OCI-LY1 (cell line): ENCODE measurements around the gene CXCL12.

Experiments
- H2AFZ ChIP-seq: fragments of 200-600 bp; sonication (generic), shearing (Covaris generic); 2 replicates; pipeline ENCODE4 v1.6.0; 2014; ENCODE audit warnings: antibody characterized with exemption, mild to moderate bottlenecking, low read length
- H3F3A ChIP-seq: fragments of 200-600 bp; sonication (generic), shearing (Covaris generic); 2 replicates; pipeline ENCODE4 v1.6.0; 2014; ENCODE audit warnings: mild to moderate bottlenecking, antibody characterized with exemption, low read length, moderate library complexity; ENCODE audit not compliant: insufficient read depth
- H3K27ac ChIP-seq: fragments of 200-600 bp; sonication (generic); 2 replicates; pipeline ENCODE4 v1.5.1; 2014; ENCODE audit warnings: low read length, mixed run types, mild to moderate bottlenecking, low read depth; ENCODE audit not compliant: poor library complexity, severe bottlenecking
- H3K27me3 ChIP-seq: fragments of 200-600 bp; sonication (generic); 2 replicates; pipeline ENCODE4 v1.6.0; 2014; ENCODE audit warnings: antibody characterized with exemption, mild to moderate bottlenecking, low read length, moderate library complexity; ENCODE audit not compliant: insufficient read depth
- H3K36me3 ChIP-seq: fragments of 200-600 bp; sonication (generic); 2 replicates; pipeline ENCODE4 v1.6.1; 2014; ENCODE audit warnings: mild to moderate bottlenecking, antibody characterized with exemption, low read length, moderate library complexity, mixed read lengths; ENCODE audit not compliant: insufficient read depth
- H3K4me1 ChIP-seq: fragments of 200-600 bp; sonication (generic); 2 replicates; pipeline ENCODE4 v1.5.1; 2014; ENCODE audit warnings: mild to moderate bottlenecking, low read length, moderate library complexity; ENCODE audit not compliant: insufficient read depth, severe bottlenecking
- H3K4me2 ChIP-seq: fragments of 200-600 bp; sonication (generic), shearing (Covaris generic); 2 replicates; pipeline ENCODE4 v1.6.1; 2014; ENCODE audit warnings: low read length
- H3K4me3 ChIP-seq: fragments of 200-600 bp; sonication (generic); 2 replicates; pipeline ENCODE4 v1.5.1; 2014; ENCODE audit warnings: low read length, low read depth, mild to moderate bottlenecking, mixed read lengths; ENCODE audit not compliant: poor library complexity, severe bottlenecking
- H3K79me2 ChIP-seq: fragments of 200-600 bp; shearing (Covaris generic); 2 replicates; pipeline ENCODE4 v1.6.1; 2016; ENCODE audit warnings: mixed run types, low read length, mixed read lengths; ENCODE audit not compliant: insufficient read depth
- H3K9ac ChIP-seq: fragments of 200-600 bp; sonication (generic), shearing (Covaris generic); 2 replicates; pipeline ENCODE4 v1.6.1; 2014; ENCODE audit warnings: mild to moderate bottlenecking, low read length, mixed read lengths
- H3K9me2 ChIP-seq: fragments of 200-600 bp; sonication (generic), shearing (Covaris generic); 2 replicates; pipeline ENCODE4 v1.6.1; 2014; ENCODE audit warnings: low read depth, mild to moderate bottlenecking, low read length, mixed read lengths
- H3K9me3 ChIP-seq: fragments of 200-600 bp; shearing (Covaris generic); 2 replicates; pipeline ENCODE4 v1.6.1; 2014; ENCODE audit warnings: low read length, mixed read lengths
- H4K20me1 ChIP-seq: fragments of 200-600 bp; sonication (generic), shearing (Covaris generic); 2 replicates; pipeline ENCODE4 v1.6.0; 2016; ENCODE audit warnings: mild to moderate bottlenecking, low read length; ENCODE audit not compliant: insufficient read depth
- EZH2 ChIP-seq: fragments of 200-600 bp; sonication (generic), shearing (Covaris generic); IDR thresholded peaks from 2 replicates; pipeline ENCODE4 v1.8.0; 2017; ENCODE audit warnings: borderline replicate concordance, mixed run types, mild to moderate bottlenecking, antibody characterized with exemption, low read length, moderate library complexity, mixed read lengths
- TF ChIP-seq, protein P1 (sequence below): fragments of 200-600 bp; sonication (generic), shearing (Covaris generic); IDR thresholded peaks from 2 replicates; pipeline ENCODE4 v1.5.1; 2017; ENCODE audit warnings: mild to moderate bottlenecking, antibody characterized with exemption, low read length, moderate library complexity, mixed read lengths

The CXCL12 gene

DNA sequence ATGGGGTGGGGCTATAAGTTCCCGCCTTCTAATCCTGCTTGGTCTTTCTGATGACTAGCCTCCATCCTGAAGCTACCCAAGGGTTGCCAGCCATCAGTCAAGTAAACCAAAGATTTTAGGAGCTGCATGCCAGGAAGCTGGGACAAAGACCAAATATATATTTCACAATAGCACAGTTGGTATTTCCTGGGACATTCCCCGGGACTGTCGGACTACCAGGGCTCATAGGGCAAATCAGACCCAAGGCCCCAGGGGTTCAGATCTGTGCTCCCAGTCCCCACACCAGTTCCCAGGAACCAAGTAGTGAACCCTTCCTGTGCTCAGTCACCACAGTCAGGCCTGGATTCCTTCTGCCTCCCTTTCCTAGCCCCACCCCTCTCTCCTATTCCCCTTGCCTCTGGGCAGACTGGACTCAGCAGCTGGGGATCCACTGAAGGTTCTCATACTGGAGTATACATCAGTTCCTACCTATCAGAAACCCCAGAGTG is 5.7 kb upstream of the CXCL12 start:
- H3K27ac ChIP-seq: no peak overlapping the region
- H3K4me1 ChIP-seq: no peaks in the 10 kb centered on the region
- no peaks in the 10 kb centered on the region for H3K36me3 ChIP-seq
- no peak for TF ChIP-seq EZH2
- TF ChIP-seq, protein P1, sequence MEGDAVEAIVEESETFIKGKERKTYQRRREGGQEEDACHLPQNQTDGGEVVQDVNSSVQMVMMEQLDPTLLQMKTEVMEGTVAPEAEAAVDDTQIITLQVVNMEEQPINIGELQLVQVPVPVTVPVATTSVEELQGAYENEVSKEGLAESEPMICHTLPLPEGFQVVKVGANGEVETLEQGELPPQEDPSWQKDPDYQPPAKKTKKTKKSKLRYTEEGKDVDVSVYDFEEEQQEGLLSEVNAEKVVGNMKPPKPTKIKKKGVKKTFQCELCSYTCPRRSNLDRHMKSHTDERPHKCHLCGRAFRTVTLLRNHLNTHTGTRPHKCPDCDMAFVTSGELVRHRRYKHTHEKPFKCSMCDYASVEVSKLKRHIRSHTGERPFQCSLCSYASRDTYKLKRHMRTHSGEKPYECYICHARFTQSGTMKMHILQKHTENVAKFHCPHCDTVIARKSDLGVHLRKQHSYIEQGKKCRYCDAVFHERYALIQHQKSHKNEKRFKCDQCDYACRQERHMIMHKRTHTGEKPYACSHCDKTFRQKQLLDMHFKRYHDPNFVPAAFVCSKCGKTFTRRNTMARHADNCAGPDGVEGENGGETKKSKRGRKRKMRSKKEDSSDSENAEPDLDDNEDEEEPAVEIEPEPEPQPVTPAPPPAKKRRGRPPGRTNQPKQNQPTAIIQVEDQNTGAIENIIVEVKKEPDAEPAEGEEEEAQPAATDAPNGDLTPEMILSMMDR: no peak
- H3K4me3 ChIP-seq: no peak overlapping the region
- H4K20me1 ChIP-seq: no peaks in the 10 kb centered on the region
- H3K27me3 ChIP-seq: no peaks in the 10 kb centered on the region
- H3F3A ChIP-seq: no peaks in the 10 kb centered on the region
- H3K9me3 ChIP-seq: no peaks in the 10 kb centered on the region
- no peak overlapping the region for H3K9ac ChIP-seq
- no peaks in the 10 kb centered on the region for H3K9me2 ChIP-seq
- H2AFZ ChIP-seq: no peak overlapping the region
- no peak overlapping the region for H3K4me2 ChIP-seq
- no peaks in the 10 kb centered on the region for H3K79me2 ChIP-seq

- no peak overlapping the region for H3K27ac ChIP-seq
- no peak overlapping the region for H2AFZ ChIP-seq
- no peak overlapping the region for H3K4me2 ChIP-seq
- no peak for TF ChIP-seq EZH2
- TF ChIP-seq, protein P1: no peak
- H3K79me2 ChIP-seq: no peaks in the 10 kb centered on the region
- H3F3A ChIP-seq: no peaks in the 10 kb centered on the region
- H3K27me3 ChIP-seq: no peaks in the 10 kb centered on the region
- no peaks in the 10 kb centered on the region for H4K20me1 ChIP-seq
- H3K9me2 ChIP-seq: no peaks in the 10 kb centered on the region
- no peaks in the 10 kb centered on the region for H3K4me1 ChIP-seq
- no peaks in the 10 kb centered on the region for H3K36me3 ChIP-seq
- no peak overlapping the region for H3K9ac ChIP-seq
- no peaks in the 10 kb centered on the region for H3K9me3 ChIP-seq
- H3K4me3 ChIP-seq: no peak overlapping the region
Measured at GRCh38 chr10:44389556-44389955, 4.7 kb upstream of the CXCL12 start.

DNA sequence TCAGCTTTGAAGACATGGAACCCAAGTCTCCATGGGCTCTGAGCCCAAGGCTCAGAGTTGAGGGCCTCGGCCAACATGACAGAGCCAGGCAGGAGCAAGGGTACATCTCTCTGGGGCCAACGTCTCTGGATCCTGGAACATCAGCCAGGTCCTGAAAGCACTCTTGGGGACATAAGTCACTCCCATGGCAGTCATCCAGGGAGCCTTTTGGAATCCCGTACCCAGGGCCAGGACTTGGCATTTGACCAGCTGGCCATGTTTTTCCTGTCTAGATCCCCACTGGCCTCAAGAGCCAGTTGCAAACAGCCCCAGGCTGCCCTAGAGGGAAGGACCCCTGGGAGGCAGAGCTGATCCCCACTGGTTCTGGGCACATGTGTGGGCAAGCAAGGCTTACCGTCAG is 4.3 kb upstream of the CXCL12 start:
- no peak for TF ChIP-seq EZH2
- TF ChIP-seq, protein P1: no peak
- no peaks in the 10 kb centered on the region for H4K20me1 ChIP-seq
- no peaks in the 10 kb centered on the region for H3F3A ChIP-seq
- H3K4me3 ChIP-seq: no peak overlapping the region
- H2AFZ ChIP-seq: no peak overlapping the region
- no peak overlapping the region for H3K27ac ChIP-seq
- no peaks in the 10 kb centered on the region for H3K4me1 ChIP-seq
- no peaks in the 10 kb centered on the region for H3K9me3 ChIP-seq
- no peak overlapping the region for H3K9ac ChIP-seq
- H3K27me3 ChIP-seq: no peaks in the 10 kb centered on the region
- H3K79me2 ChIP-seq: no peaks in the 10 kb centered on the region
- no peak overlapping the region for H3K4me2 ChIP-seq
- H3K36me3 ChIP-seq: no peaks in the 10 kb centered on the region
- no peaks in the 10 kb centered on the region for H3K9me2 ChIP-seq
